OCI-LY3 (cell line): ENCODE data around the gene COMMD1.

ENCODE experiments used
- H2AFZ ChIP-seq: fragments of 200-600, 300-600 bp; shearing (Covaris generic); 2 replicates; pipeline ENCODE4 v1.6.0; 2014; ENCODE audit warnings: antibody characterized with exemption, low read depth, low read length
- H3K27ac ChIP-seq: fragments of 200-600, 300-600 bp; sonication (generic); 2 replicates; pipeline ENCODE4 v1.5.1; 2014; ENCODE audit warnings: mild to moderate bottlenecking, low read length, moderate library complexity, mixed read lengths
- H3K27me3 ChIP-seq: fragments of 200-600, 300-600 bp; sonication (generic); 2 replicates; pipeline ENCODE4 v1.6.1; 2014; ENCODE audit warnings: low read depth, low read length, mixed read lengths
- H3K36me3 ChIP-seq: fragments of 200-600, 300-600 bp; sonication (generic); replicated peaks from 2 replicates; pipeline ENCODE3; 2014; ENCODE audit warnings: low read depth, low read length, mixed read lengths
- H3K4me1 ChIP-seq: fragments of 300-600, 200-600 bp; sonication (generic); 2 replicates; pipeline ENCODE4 v1.6.1; 2014; ENCODE audit warnings: low read length, mixed read lengths
- H3K4me2 ChIP-seq: fragments of 200-600, 300-600 bp; sonication (generic); 2 replicates; pipeline ENCODE4 v1.6.1; 2014; ENCODE audit warnings: low read length, mixed read lengths
- H3K4me3 ChIP-seq: fragments of 300-600, 200-600 bp; sonication (generic); 2 replicates; pipeline ENCODE4 v1.5.1; 2014; ENCODE audit warnings: antibody characterized with exemption, mild to moderate bottlenecking, low read length, moderate library complexity
- H3K79me2 ChIP-seq: fragments of 300-600, 200-600 bp; shearing (Covaris generic); 2 replicates; pipeline ENCODE4 v1.6.1; 2014; ENCODE audit warnings: mild to moderate bottlenecking, low read length, mixed read lengths
- H3K9ac ChIP-seq: fragments of 300-600, 200-600 bp; shearing (Covaris generic); 2 replicates; pipeline ENCODE4 v1.6.0; 2014; ENCODE audit warnings: mild to moderate bottlenecking, low read length, moderate library complexity
- H3K9me3 ChIP-seq: fragments of 200-600, 300-600 bp; shearing (Covaris generic); 2 replicates; pipeline ENCODE4 v1.6.1; 2014; ENCODE audit warnings: low read length, mixed read lengths; ENCODE audit not compliant: insufficient read depth
- H4K20me1 ChIP-seq: fragments of 200-600, 300-600 bp; sonication (generic); 2 replicates; pipeline ENCODE4 v1.6.1; 2016; ENCODE audit warnings: low read length, mixed read lengths; ENCODE audit not compliant: insufficient read depth
- EZH2phosphoT487 ChIP-seq: fragments of 200-600 bp; shearing (Covaris generic); IDR thresholded peaks from 2 replicates; pipeline ENCODE4 v1.6.1; 2018; ENCODE audit warnings: antibody characterized with exemption, mixed run types, low read depth
- TF ChIP-seq, protein P1 (sequence below): fragments of 200-600, 300-600 bp; sonication (generic); IDR thresholded peaks from 2 replicates; pipeline ENCODE4 v1.5.1; 2014; ENCODE audit warnings: antibody characterized with exemption, low read length, low read depth

COMMD1 gene

GRCh38 chr2:62133320-62133823 lies 227.9 kb downstream of the COMMD1 start:
- Histone ChIP-seq H3K27me3 (no peaks in the 10 kb centered on the region), H3K4me3 (no peak overlapping the region), H3K36me3 (no peaks in the 10 kb centered on the region), H3K27ac (no peak overlapping the region), H2AFZ (no peak overlapping the region), H3K79me2 (no peaks in the 10 kb centered on the region), H3K4me1 (peaks cover 18% of the 10 kb centered on the region), H3K9me3 (no peaks in the 10 kb centered on the region), H3K4me2 (no peak overlapping the region), H4K20me1 (no peaks in the 10 kb centered on the region), H3K9ac (no peak overlapping the region)
- no peak for TF ChIP-seq EZH2phosphoT487
- TF ChIP-seq, protein P1, sequence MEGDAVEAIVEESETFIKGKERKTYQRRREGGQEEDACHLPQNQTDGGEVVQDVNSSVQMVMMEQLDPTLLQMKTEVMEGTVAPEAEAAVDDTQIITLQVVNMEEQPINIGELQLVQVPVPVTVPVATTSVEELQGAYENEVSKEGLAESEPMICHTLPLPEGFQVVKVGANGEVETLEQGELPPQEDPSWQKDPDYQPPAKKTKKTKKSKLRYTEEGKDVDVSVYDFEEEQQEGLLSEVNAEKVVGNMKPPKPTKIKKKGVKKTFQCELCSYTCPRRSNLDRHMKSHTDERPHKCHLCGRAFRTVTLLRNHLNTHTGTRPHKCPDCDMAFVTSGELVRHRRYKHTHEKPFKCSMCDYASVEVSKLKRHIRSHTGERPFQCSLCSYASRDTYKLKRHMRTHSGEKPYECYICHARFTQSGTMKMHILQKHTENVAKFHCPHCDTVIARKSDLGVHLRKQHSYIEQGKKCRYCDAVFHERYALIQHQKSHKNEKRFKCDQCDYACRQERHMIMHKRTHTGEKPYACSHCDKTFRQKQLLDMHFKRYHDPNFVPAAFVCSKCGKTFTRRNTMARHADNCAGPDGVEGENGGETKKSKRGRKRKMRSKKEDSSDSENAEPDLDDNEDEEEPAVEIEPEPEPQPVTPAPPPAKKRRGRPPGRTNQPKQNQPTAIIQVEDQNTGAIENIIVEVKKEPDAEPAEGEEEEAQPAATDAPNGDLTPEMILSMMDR = no peak

GRCh38 chr2:62136956-62137830 lies 231.7 kb downstream of the COMMD1 start:
- no peak overlapping the region for H2AFZ ChIP-seq
- H3K4me1 ChIP-seq = peaks cover 19% of the 10 kb centered on the region
- TF ChIP-seq, protein P1 = no peak
- TF ChIP-seq EZH2phosphoT487 = no peak
- no peaks in the 10 kb centered on the region for H3K79me2 ChIP-seq
- H3K4me3 ChIP-seq = no peak overlapping the region
- no peak overlapping the region for H3K9ac ChIP-seq
- no peaks in the 10 kb centered on the region for H4K20me1 ChIP-seq
- H3K27me3 ChIP-seq = no peaks in the 10 kb centered on the region
- H3K27ac ChIP-seq = no peak overlapping the region
- no peaks in the 10 kb centered on the region for H3K36me3 ChIP-seq
- no peaks in the 10 kb centered on the region for H3K9me3 ChIP-seq
- no peak overlapping the region for H3K4me2 ChIP-seq

DNA sequence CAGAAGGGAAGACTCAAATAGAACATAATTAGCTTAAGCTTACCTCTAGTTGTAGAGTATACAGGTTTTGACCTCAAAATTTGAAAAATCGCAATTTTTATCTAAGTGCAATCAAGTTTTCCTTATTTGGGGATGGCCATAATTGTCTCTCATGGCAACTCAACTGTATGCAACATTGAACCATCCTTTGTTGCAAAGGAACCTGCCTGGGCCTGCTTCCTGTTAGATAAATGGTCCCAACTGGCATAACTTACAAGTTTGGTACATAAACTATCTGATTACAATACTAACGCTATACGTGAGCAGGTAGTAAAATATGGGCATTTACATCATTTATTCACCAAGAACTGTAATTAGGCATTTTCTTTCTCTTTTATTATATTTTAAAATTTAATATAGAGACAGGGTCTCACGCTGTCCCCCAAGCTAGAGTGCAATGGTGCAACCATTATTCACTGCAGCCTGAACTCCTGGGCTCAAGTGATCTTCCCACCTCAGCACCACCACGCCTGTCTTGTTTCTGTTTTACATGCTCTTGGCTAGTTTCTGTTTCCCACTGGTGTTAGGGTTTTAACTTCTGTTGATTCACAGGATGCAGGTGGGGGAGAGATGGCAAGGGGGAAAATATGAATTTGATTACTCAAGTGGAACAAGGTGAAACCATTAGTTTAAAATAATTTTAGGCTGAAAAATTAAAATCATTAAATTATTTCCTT lies 235.1 kb downstream of the COMMD1 start:
- Histone ChIP-seq H3K79me2 (no peaks in the 10 kb centered on the region), H3K4me3 (no peak overlapping the region)

More for the DNA sequence above, 235.1 kb downstream of the COMMD1 start:
- Histone ChIP-seq H4K20me1 (no peaks in the 10 kb centered on the region), H3K9me3 (no peaks in the 10 kb centered on the region), H3K36me3 (no peaks in the 10 kb centered on the region), H2AFZ (no peak overlapping the region), H3K27me3 (no peaks in the 10 kb centered on the region), H3K9ac (no peak overlapping the region), H3K4me1 (peaks cover 31% of the 10 kb centered on the region), H3K27ac (no peak overlapping the region), H3K4me2 (peak overlapping the region; percentile 33; the same call in 1 of the 2 replicates)
- TF ChIP-seq, protein P1 = no peak
